Esophagus muscularis mucosa (tissue), 4 donors: ENCODE results near the gene AFF3.

Experiments used
- CTCF ChIP-seq, 3 experiments: fragments of 200-600 bp in 2 of 3; fragments of 450-650 bp in 1 of 3; sonication (generic) in 2 of 3; IDR thresholded peaks; one replicate each; pipeline ENCODE4 v1.5.1; 2017 to 2019; ENCODE audit warnings: antibody characterized with exemption in 3 of 3, mild to moderate bottlenecking in 2 of 3, moderate library complexity in 1 of 3
- EP300 ChIP-seq: sonication (generic); formaldehyde crosslinking; IDR thresholded peaks from one replicate; pipeline ENCODE4 v1.6.1; 2017; ENCODE audit warnings: antibody characterized with exemption
- POLR2AphosphoS5 ChIP-seq, 2 donors: sonication (generic); formaldehyde crosslinking; IDR thresholded peaks; one replicate each; pipeline ENCODE4 v1.6.1; 2017; ENCODE audit warnings: antibody characterized with exemption in 2 of 2

- no peak for TF ChIP-seq EP300
- TF ChIP-seq POLR2AphosphoS5 (IDR thresholded peaks at IDR 0.05): no peak
- no peak for TF ChIP-seq CTCF (IDR thresholded peaks at IDR 0.05)
Observed at GRCh38 chr2:100006516-100006915, 135.9 kb downstream of the AFF3 start.
